Calu3 (cell line): ENCODE results near the gene PDHX. TPM values are rescaled to one million over a fixed set of nuclear protein-coding genes. Genes with fewer than 3 reads are reported as not detected.

Source experiments
- BruUV-seq: library from RNA; stranded (reverse); fragments of 400-500 nt; replicated peaks from 2 replicates; lab custom pipeline; 2021; lab: Mats Ljungman, UMichigan
- CTCF ChIA-PET: fragments of 300-600 bp; sonication (Branson Sonifier 250); formaldehyde crosslinking; loops from one replicate; lab custom pipeline; 2022; ENCODE audit warnings: antibody characterized with exemption; lab: Charles Lee
- DNase-seq: peaks from one replicate; pipeline ENCODE4 v3.0.0; 2022
- H3K27ac Mint-ChIP-seq: one replicate; pipeline ENCODE4 v1.8.0; 2022; ENCODE audit warnings: mixed read lengths; ENCODE audit not compliant: unreplicated experiment
- H3K27me3 Mint-ChIP-seq: one replicate; pipeline ENCODE4 v1.8.0; 2022; ENCODE audit warnings: mixed read lengths; ENCODE audit not compliant: unreplicated experiment
- H3K36me3 Mint-ChIP-seq: one replicate; pipeline ENCODE4 v1.8.0; 2022; ENCODE audit warnings: mild to moderate bottlenecking, moderate library complexity, mixed read lengths; ENCODE audit not compliant: insufficient read depth, unreplicated experiment
- H3K4me1 Mint-ChIP-seq: one replicate; pipeline ENCODE4 v1.8.0; 2022; ENCODE audit warnings: mild to moderate bottlenecking, low read depth, mixed read lengths; ENCODE audit not compliant: unreplicated experiment
- H3K4me3 Mint-ChIP-seq: one replicate; pipeline ENCODE4 v1.8.0; 2022; ENCODE audit warnings: mild to moderate bottlenecking, low read depth, moderate library complexity, mixed read lengths; ENCODE audit not compliant: unreplicated experiment
- H3K9me3 Mint-ChIP-seq: one replicate; pipeline ENCODE4 v1.8.0; 2022; ENCODE audit warnings: low read depth, mixed read lengths; ENCODE audit not compliant: unreplicated experiment
- intact Hi-C: fragments of 100-400 bp; cut with micrococcal nuclease; formaldehyde crosslinking; loops from one replicate; pipeline ENCODE4 v1.10.0; 2022; ENCODE audit not compliant: unreplicated experiment
- total RNA-seq: library from RNA; stranded (reverse); gene quantifications from 2 replicates; pipeline ENCODE4 v1.2.3, GENCODE V29; 2022
- TF ChIP-seq, protein P1 (sequence below): fragments of 200-600 bp; IDR thresholded peaks from one replicate; pipeline ENCODE4 v1.8.0; 2022; ENCODE audit warnings: antibody characterized with exemption; ENCODE audit not compliant: unreplicated experiment

The PDHX gene
- total RNA-seq, 1 experiment from 2014 or later = 47.6 TPM

- Mint-ChIP-seq H3K9me3 (no peaks in the 10 kb centered on the region), H3K27me3 (no peaks in the 10 kb centered on the region), H3K36me3 (peaks cover 22% of the 10 kb centered on the region), H3K4me3 (no peak overlapping the region), H3K27ac (peak overlapping the region; percentile 86), H3K4me1 (peaks cover 73% of the 10 kb centered on the region)
- BruUV-seq = no TSS peak
- CTCF ChIA-PET = interaction anchor here (1.5 to 2.0 kb wide), 3 partner anchors 136 to 160 kb away, joined by 4 to 7 read pairs (median 7); no protein-coding TSS in a partner anchor
- intact Hi-C loops = loop anchor here (5.0 kb wide), 2 partner anchors 81 to 231 kb away; no protein-coding TSS in a partner anchor
- DNase-seq = no peak
- TF ChIP-seq, protein P1, sequence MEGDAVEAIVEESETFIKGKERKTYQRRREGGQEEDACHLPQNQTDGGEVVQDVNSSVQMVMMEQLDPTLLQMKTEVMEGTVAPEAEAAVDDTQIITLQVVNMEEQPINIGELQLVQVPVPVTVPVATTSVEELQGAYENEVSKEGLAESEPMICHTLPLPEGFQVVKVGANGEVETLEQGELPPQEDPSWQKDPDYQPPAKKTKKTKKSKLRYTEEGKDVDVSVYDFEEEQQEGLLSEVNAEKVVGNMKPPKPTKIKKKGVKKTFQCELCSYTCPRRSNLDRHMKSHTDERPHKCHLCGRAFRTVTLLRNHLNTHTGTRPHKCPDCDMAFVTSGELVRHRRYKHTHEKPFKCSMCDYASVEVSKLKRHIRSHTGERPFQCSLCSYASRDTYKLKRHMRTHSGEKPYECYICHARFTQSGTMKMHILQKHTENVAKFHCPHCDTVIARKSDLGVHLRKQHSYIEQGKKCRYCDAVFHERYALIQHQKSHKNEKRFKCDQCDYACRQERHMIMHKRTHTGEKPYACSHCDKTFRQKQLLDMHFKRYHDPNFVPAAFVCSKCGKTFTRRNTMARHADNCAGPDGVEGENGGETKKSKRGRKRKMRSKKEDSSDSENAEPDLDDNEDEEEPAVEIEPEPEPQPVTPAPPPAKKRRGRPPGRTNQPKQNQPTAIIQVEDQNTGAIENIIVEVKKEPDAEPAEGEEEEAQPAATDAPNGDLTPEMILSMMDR = no peak
Observed at GRCh38 chr11:35006389-35007128, 90.1 kb downstream of the PDHX start.

DNA sequence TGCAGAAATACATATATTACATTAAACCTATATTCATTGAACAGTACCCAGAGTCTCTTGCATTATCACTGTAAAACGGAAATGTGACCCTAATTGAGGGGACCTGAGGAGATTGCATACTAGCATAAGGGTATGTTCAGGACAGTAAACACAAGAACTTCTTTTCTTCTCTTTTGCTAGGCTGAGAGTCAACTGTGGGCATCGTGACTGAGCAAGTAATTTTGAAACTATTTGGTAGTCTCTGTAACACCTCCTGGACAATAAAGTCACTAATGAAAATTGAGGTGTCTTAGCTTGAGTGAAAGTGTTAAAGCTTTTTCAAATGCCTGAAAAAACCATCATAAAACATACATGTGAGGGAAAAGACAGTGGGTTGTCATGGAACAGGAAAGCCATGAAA is 90.9 kb downstream of the PDHX start:
- no peak for DNase-seq
- CTCF ChIA-PET = interaction anchor here (0.7 to 3.3 kb wide), 3 partner anchors 133 to 137 kb away, joined by 3 to 26 read pairs (median 7); partner anchors contain the start of gene CD44
- Mint-ChIP-seq H3K36me3 (peaks cover 22% of the 10 kb centered on the region), H3K4me1 (peaks cover 80% of the 10 kb centered on the region), H3K4me3 (no peak overlapping the region), H3K9me3 (no peaks in the 10 kb centered on the region), H3K27ac (peak overlapping the region; percentile 60), H3K27me3 (no peaks in the 10 kb centered on the region)
- BruUV-seq = no TSS peak
- intact Hi-C loops = loop anchor here (5.0 kb wide), 2 partner anchors 80 to 230 kb away; no protein-coding TSS in a partner anchor
- TF ChIP-seq, protein P1 = no peak

DNA sequence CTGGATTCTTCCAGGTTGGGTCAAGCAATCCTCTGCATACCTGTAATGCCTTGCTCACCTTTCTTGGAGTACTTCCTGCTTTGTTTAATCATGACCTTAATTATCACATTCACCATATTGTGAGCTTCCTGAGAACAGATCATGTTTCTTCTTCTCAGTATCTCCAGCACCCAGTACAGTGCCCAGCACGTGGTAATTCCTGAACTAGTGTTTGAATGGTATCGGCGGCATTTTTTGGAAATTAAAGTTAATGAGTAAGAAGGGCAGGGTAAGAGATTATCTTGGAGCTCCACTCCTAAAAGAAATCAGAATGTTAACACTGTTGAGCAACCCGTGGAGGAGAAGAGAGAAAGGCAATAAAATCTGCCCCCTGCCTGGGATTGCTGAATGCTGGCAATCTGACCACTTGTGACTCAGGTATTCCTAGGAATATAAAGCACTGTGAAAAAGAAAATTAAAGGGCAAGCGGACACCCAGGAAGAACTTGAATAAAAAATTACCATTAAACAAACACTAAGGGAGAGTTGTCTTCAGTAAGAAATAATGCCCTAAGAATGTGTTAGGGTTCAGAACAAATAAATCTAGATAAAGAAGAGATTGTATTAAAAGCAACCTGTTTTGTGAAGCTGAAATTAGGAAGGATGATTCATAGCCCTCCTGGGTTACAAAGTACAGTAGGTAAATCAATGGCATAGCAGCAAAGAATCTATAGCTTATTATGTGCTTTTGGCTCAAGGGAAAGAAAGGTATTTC is 92.9 kb downstream of the PDHX start:
- H3K9me3 Mint-ChIP-seq = no peaks in the 10 kb centered on the region
- no peaks in the 10 kb centered on the region for H3K27me3 Mint-ChIP-seq
- BruUV-seq = no TSS peak
- H3K4me3 Mint-ChIP-seq = peak overlapping the region; percentile 34
- peak overlapping the region; percentile 93 for H3K27ac Mint-ChIP-seq
- CTCF ChIA-PET = interaction anchor here (0.7 to 3.3 kb wide), 21 partner anchors 8 to 382 kb away, joined by 3 to 26 read pairs (median 4); partner anchors contain the start of gene CD44
- peak; percentile 81 for DNase-seq
- intact Hi-C loops = loop anchor here (1.0 to 5.0 kb wide), 5 partner anchors 78 to 228 kb away; no protein-coding TSS in a partner anchor
- H3K4me1 Mint-ChIP-seq = peaks cover 86% of the 10 kb centered on the region
- TF ChIP-seq, protein P1 = no peak
- peaks cover 22% of the 10 kb centered on the region for H3K36me3 Mint-ChIP-seq

DNA sequence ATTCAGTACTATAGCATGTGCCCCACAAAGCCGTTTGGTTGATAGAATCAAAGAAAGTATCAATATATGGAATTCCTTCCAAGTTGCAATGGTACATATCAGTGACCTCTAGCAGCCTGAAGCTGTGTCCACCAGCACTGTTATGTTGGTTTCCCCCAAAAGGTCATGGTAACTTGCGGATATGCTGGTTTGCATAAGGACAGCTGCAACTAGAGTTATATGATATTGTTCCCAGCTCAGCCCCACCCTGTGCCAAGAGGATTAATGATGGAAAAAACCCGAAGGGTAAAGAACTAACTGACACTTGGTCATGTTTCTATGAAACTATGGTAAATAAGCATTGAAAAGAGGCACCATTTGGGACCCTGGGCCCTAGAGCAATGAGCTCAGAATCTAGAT is 93.5 kb downstream of the PDHX start:
- Mint-ChIP-seq H3K4me3 (peak overlapping the region; percentile 34), H3K9me3 (no peaks in the 10 kb centered on the region), H3K27ac (peak overlapping the region; percentile 93), H3K36me3 (peaks cover 19% of the 10 kb centered on the region), H3K27me3 (no peaks in the 10 kb centered on the region), H3K4me1 (peaks cover 86% of the 10 kb centered on the region)
- intact Hi-C loops = loop anchor here (1.0 to 5.0 kb wide), 5 partner anchors 77 to 227 kb away; no protein-coding TSS in a partner anchor
- no TSS peak for BruUV-seq
- peak; percentile 45 for DNase-seq
- CTCF ChIA-PET = interaction anchor here (0.7 to 3.3 kb wide), 17 partner anchors 8 to 382 kb away, joined by 3 to 26 read pairs (median 5); partner anchors contain the start of gene CD44
- TF ChIP-seq, protein P1 = no peak
